Measurements from ENCODE around the gene TNK2. TPM values are rescaled to one million over a fixed set of nuclear protein-coding genes. Genes with fewer than 3 reads are reported as not detected.

TNK2 gene
- total and polyA plus RNA-seq, 2 of the 13 experiments (the other 11 are each of a cell fraction or from before 2014, with no cell fraction given) = 4.6 to 5.8 TPM

- no peaks in the 10 kb centered on the region for H3K36me3 ChIP-seq (replicated peaks in 1 of 2; ENCODE audit: control insufficient read depth in 1 of 2, insufficient read depth in 2 of 2, low read length in 2 of 2)
- POLR2A ChIA-PET = no interaction called here
- no peaks in the 10 kb centered on the region for H3K4me1 ChIP-seq (ENCODE audit: insufficient read depth, low read length)
- FAIRE-seq (no peak), DNase-seq (ENCODE audit: low spot score) (no peak), ATAC-seq (no peak)
- no peaks in the 10 kb centered on the region for H4K20me1 ChIP-seq (ENCODE audit: insufficient read depth, low read length)
- BruUV-seq (replicated peaks) = no TSS peak
- H3K79me2 ChIP-seq (ENCODE audit: insufficient read depth, low read length) = no peaks in the 10 kb centered on the region
- no peaks in the 10 kb centered on the region for H3K9me3 ChIP-seq (ENCODE audit: low read length)
- TF ChIP-seq DR1 (CRISPR knock-in tag; IDR thresholded peaks at IDR 0.05) (no peak), ZNF747 (CRISPR knock-in tag; IDR thresholded peaks at IDR 0.05; ENCODE audit: borderline replicate concordance) (no peak), TAF15 (IDR thresholded peaks at IDR 0.05; ENCODE audit: low read depth, low read length, poor library complexity, severe bottlenecking) (no peak), SALL1 (CRISPR knock-in tag; IDR thresholded peaks at IDR 0.05) (no peak), PRPF4 (IDR thresholded peaks at IDR 0.05; ENCODE audit: low read depth, low read length, poor library complexity, severe bottlenecking) (no peak), ZSCAN9 (CRISPR knock-in tag; IDR thresholded peaks at IDR 0.05; ENCODE audit: borderline replicate concordance) (no peak), HDAC2 (CRISPR knock-in tag; IDR thresholded peaks at IDR 0.05) (no peak)
- in situ Hi-C loops (cut with HindIII; ENCODE audit: extremely low pct_ligation_motif_present, low pct_unique_long_range_greater_than_20kb) = no loop called here
- intact Hi-C loops (cut with micrococcal nuclease; ENCODE audit: unreplicated experiment) = no loop called here
- no peak overlapping the region for H3K4me3 ChIP-seq (replicated peaks in 1 of 3; ENCODE audit: insufficient read depth in 1 of 3, low read depth in 2 of 3, low read length in 3 of 3)
- 47% methylated on average over 17 of the region's 24 CpGs for WGBS (ENCODE audit: low lambda C conversion rate)
- peaks cover 18 to 65% of the 10 kb centered on the region in 2 experiments; a peak in 4 of 5 replicates for H3K27me3 ChIP-seq (ENCODE audit: control insufficient read depth in 1 of 2, insufficient read depth in 2 of 2, low read length in 2 of 2)
- no peak overlapping the region for H3K9ac ChIP-seq (ENCODE audit: insufficient read depth, low read depth, low read length)
- no peak overlapping the region for H3K4me2 ChIP-seq (ENCODE audit: low read depth, low read length)
- no peak overlapping the region for H3K27ac ChIP-seq (ENCODE audit: extremely low read length, insufficient read depth, low read length)
- no peak overlapping the region for H2AFZ ChIP-seq (ENCODE audit: low read length)
- CTCF ChIA-PET (ENCODE audit: low intra/inter-chr PET ratio, low total read pairs) = no interaction called here
These were observed 94.3 kb downstream of the TNK2 start for GRCh38 chr3:195813916-195814640.

Small RNA genes within 50 kb of the gene (microRNA-seq; reads per million reads assigned to microRNA genes)
- gene MIR6829 = not detected

Small RNA genes within 50 kb of the gene (small RNA-seq; reads per million reads assigned to genes)
- 0 to 2.9 (median 0) reads per million in 3 experiments for gene MIR6829 (ENCODE audit: insufficient read depth in 2 of 3, insufficient read length in 3 of 3, low read depth in 2 of 3, low replicate concordance in 1 of 3)
- gene RNU2-11P (ENCODE audit: insufficient read depth in 2 of 3, insufficient read length in 3 of 3, low read depth in 2 of 3, low replicate concordance in 1 of 3) = 0 reads per million in 3 experiments

Other genes starting within 250 kb of the TNK2 start
- gene MUC20, start 187.6 kb downstream of the TNK2 start, total RNA-seq (2016; rRNA removed; fragmentation: Illumina TruSeq; extraction: Trizol) = 0.24 TPM in 1 of 2 replicates, not detected in the other
- 0.83 and 1.2 TPM in 2 replicates for gene MUC20, start 187.6 kb downstream of the TNK2 start, polyA plus RNA-seq (2011; rRNA removed)
- gene MUC4, start 96.6 kb downstream of the TNK2 start, total RNA-seq (2016; rRNA removed; fragmentation: Illumina TruSeq; extraction: Trizol) = not detected in 2 replicates
- 0.03 TPM in 1 of 2 replicates, not detected in the other for gene MUC4, start 96.6 kb downstream of the TNK2 start, polyA plus RNA-seq (2011; rRNA removed)
- 176 and 274 TPM in 2 replicates for gene TFRC, start 173.5 kb upstream of the TNK2 start, total RNA-seq (2016; rRNA removed; fragmentation: Illumina TruSeq; extraction: Trizol)
- 171 and 188 TPM in 2 replicates for gene TFRC, start 173.5 kb upstream of the TNK2 start, polyA plus RNA-seq (2011; rRNA removed)